Measurements from ENCODE around the gene IFI35. TPM values are rescaled to one million over a fixed set of nuclear protein-coding genes. Genes with fewer than 3 reads are reported as not detected.

IFI35 gene
- polyA plus RNA-seq, 1 of the 3 experiments (the other 2 are of a cell fraction) = 17.6 TPM

DNA sequence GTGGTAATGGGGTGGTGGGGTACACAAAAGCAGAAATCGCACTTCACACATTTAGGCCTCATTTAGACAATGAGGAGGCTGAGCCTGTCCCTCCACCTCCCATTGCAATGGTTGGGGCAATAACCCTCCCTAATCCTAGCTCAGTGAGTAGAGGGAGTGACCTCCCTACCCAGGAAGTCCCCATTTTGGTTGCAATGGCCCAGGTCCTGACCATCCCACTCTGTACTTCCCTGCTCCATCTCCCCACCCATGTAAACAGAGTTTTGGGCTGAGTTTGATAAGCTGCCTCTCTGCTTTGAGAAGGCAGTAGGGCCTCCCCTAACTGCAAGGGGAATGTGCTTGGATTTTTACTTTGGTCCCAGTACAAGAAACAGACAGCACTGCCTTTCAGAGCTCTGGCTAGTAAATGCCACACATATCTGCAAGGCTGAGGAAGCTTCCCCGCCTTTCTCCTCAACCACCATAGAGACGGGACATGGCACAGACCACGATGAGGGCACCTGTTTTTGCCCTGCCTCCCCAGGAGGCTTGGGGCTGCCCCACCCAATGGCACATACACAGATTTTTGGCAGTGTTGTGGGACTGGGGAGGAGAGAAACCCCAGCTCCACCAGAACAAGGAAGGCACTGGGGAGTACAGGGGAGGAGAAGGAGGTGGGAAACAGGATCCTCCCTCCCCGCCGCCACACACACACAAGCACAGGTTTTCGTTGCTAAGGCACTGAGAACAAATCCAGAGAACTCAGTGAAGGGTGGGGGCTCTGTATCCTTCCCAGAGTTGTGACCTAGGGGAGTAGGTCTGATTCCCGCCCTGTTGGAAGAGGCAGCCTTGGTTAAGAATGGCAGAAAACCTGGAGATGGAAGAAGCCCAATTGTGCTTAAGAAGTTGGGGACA is 8.3 kb downstream of the IFI35 start:
- Histone ChIP-seq H3F3A (replicated peaks; ENCODE audit: insufficient read depth) (no peaks in the 10 kb centered on the region), H3K9ac (no peak overlapping the region), H2AFZ (ENCODE audit: low read depth) (no peak overlapping the region), H3K4me1 (ENCODE audit: control insufficient read depth in 1 of 2, insufficient read depth in 2 of 2, low read depth in 1 of 2, low read length in 1 of 2) (peaks cover 0 to 20% of the 10 kb centered on the region in 2 experiments; a peak in 2 of 4 replicates), H3K27me3 (ENCODE audit: insufficient read depth) (no peaks in the 10 kb centered on the region), H3K79me2 (ENCODE audit: insufficient read depth) (peaks cover 11% of the 10 kb centered on the region; the same call in 1 of the 2 replicates), H3K4me3 (ENCODE audit: low read depth in 2 of 2, low read length in 1 of 2) (no peak overlapping the region), H4K20me1 (ENCODE audit: insufficient read depth) (0 out of 2 replicates have a peak, but pooled peaks cover 6% of the 10 kb centered on the region), H3K27ac (ENCODE audit: low read depth in 2 of 2, low read length in 1 of 2) (no peak overlapping the region), H3K4me2 (no peak overlapping the region), H3K9me3 (no peaks in the 10 kb centered on the region), H3K9me2 (no peaks in the 10 kb centered on the region), H3K36me3 (replicated peaks in 1 of 2; ENCODE audit: control insufficient read depth in 1 of 2, insufficient read depth in 2 of 2, low read length in 1 of 2) (peaks cover 15 to 29% of the 10 kb centered on the region in 2 experiments)
- 94% methylated on average over 7 of the region's 8 CpGs for WGBS (ENCODE audit: low lambda C conversion rate)
- TF ChIP-seq USF1 (IDR thresholded peaks at IDR 0.05; ENCODE audit: borderline replicate concordance, low read depth) = no peak
- no peak for TF ChIP-seq CHD2 (IDR thresholded peaks at IDR 0.05; ENCODE audit: low read length, partially characterized antibody)
- TF ChIP-seq FOXJ3 (CRISPR knock-in tag; IDR thresholded peaks at IDR 0.05) = no peak
- no peak for TF ChIP-seq GATA2 (CRISPR knock-in tag; IDR thresholded peaks at IDR 0.05)
- no peak for TF ChIP-seq USF2 (IDR thresholded peaks at IDR 0.05; ENCODE audit: borderline replicate concordance, low read depth, low read length)
- no peak for TF ChIP-seq NFIC (IDR thresholded peaks at IDR 0.05; ENCODE audit: borderline replicate concordance)
- TF ChIP-seq, protein P1, sequence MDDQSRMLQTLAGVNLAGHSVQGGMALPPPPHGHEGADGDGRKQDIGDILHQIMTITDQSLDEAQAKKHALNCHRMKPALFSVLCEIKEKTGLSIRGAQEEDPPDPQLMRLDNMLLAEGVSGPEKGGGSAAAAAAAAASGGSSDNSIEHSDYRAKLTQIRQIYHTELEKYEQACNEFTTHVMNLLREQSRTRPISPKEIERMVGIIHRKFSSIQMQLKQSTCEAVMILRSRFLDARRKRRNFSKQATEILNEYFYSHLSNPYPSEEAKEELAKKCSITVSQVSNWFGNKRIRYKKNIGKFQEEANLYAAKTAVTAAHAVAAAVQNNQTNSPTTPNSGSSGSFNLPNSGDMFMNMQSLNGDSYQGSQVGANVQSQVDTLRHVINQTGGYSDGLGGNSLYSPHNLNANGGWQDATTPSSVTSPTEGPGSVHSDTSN (IDR thresholded peaks at IDR 0.05) = no peak
- no peak for TF ChIP-seq FOXM1 (IDR thresholded peaks at IDR 0.05; ENCODE audit: low read depth)
- no peak for TF ChIP-seq TCF12 (IDR thresholded peaks at IDR 0.05)
- TF ChIP-seq POLR2AphosphoS5 (IDR thresholded peaks at IDR 0.05; ENCODE audit: low read depth, low read length) = no peak
- TF ChIP-seq YY1 (IDR thresholded peaks at IDR 0.05; ENCODE audit: low read depth) = no peak
- no peak for TF ChIP-seq EZH2phosphoT487 (IDR thresholded peaks at IDR 0.05; ENCODE audit: borderline replicate concordance, low read depth)
- no peak for TF ChIP-seq RFX5 (IDR thresholded peaks at IDR 0.05; ENCODE audit: low read length)
- DNase-seq = no peak
- POLR2A ChIA-PET = interaction anchor here (1.0 kb wide), 1 partner anchor 17 kb away, joined by 3 read pairs; the partner anchor contains the start of gene RPL27
- CTCF ChIA-PET = interaction anchor here (0.7 to 0.8 kb wide), 2 partner anchors 16 to 190 kb away, joined by 3 to 4 read pairs; no protein-coding TSS in a partner anchor

Measured in SK-N-SH (cell line).